ENCODE results near the gene SLC9A9. TPM values are rescaled to one million over a fixed set of nuclear protein-coding genes. Genes with fewer than 3 reads are reported as not detected.

SLC9A9 gene
- total RNA-seq, 1 experiment from 2014 or later, result 0.45 TPM

- in situ Hi-C loops (cut with HindIII; ENCODE audit: low pct_unique_long_range_greater_than_20kb, low sequenced_read_pairs), result no loop called here
- DNase-seq (ENCODE audit: low read depth, low spot score), result no peak
These were observed 429.9 kb downstream of the SLC9A9 start for GRCh38 chr3:143418391-143418790.

DNA sequence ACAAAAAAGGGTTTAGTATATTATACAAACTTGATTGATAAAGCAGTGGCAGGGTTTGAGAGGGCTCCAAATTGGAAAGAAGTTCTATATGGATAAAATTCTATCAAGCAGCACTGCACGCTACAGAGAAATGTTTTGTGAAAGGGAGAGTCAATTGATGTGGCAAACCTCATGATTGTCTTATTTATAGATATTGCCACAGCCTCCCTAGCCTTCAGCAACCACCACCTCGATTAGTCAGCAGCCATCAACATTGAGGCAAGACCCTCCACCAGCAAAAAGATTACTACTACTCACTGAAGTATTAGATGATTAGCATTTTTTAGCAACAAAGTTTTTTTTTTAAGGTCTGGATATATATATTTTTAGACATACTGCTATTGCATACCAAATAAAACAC is 432.0 kb downstream of the SLC9A9 start:
- DNase-seq (ENCODE audit: low read depth, low spot score), result no peak
- in situ Hi-C loops (cut with HindIII; ENCODE audit: low pct_unique_long_range_greater_than_20kb, low sequenced_read_pairs), result no loop called here

- no peak for DNase-seq (ENCODE audit: low read depth, low spot score)
- in situ Hi-C loops (cut with HindIII; ENCODE audit: low pct_unique_long_range_greater_than_20kb, low sequenced_read_pairs), result no loop called here
These were observed 433.6 kb downstream of the SLC9A9 start for GRCh38 chr3:143414571-143415253.

GRCh38 chr3:143413372-143413771 is 434.9 kb downstream of the SLC9A9 start:
- no peak for DNase-seq (ENCODE audit: low read depth, low spot score)
- in situ Hi-C loops (cut with HindIII; ENCODE audit: low pct_unique_long_range_greater_than_20kb, low sequenced_read_pairs), result no loop called here

- in situ Hi-C loops (cut with HindIII; ENCODE audit: low pct_unique_long_range_greater_than_20kb, low sequenced_read_pairs), result no loop called here
- no peak for DNase-seq (ENCODE audit: low read depth, low spot score)
These were observed 436.2 kb downstream of the SLC9A9 start for GRCh38 chr3:143412084-143412483.

GRCh38 chr3:143410259-143410658 is 438.0 kb downstream of the SLC9A9 start:
- DNase-seq (ENCODE audit: low read depth, low spot score), result no peak
- in situ Hi-C loops (cut with HindIII; ENCODE audit: low pct_unique_long_range_greater_than_20kb, low sequenced_read_pairs), result no loop called here

DNA sequence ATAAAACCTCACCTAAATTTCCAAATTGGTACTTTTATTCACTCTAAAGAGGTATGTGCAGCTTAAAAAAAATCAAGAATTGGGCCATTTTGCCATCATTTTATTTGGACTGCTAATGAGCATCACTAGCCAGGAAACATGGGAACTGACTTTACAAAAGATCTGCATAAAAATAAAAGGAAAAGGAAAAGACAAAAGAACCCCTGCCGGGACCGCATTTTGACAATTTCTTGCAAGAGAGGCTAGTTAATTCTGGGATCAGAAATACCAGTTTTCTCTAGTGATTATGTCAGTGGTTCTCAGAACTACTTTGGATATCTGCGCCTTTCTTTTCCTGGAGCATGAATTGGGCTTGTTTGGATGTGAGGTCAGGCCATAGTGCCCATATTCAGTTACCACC is 439.5 kb downstream of the SLC9A9 start:
- in situ Hi-C loops (cut with HindIII; ENCODE audit: low pct_unique_long_range_greater_than_20kb, low sequenced_read_pairs), result no loop called here
- DNase-seq (ENCODE audit: low read depth, low spot score), result no peak

DNA sequence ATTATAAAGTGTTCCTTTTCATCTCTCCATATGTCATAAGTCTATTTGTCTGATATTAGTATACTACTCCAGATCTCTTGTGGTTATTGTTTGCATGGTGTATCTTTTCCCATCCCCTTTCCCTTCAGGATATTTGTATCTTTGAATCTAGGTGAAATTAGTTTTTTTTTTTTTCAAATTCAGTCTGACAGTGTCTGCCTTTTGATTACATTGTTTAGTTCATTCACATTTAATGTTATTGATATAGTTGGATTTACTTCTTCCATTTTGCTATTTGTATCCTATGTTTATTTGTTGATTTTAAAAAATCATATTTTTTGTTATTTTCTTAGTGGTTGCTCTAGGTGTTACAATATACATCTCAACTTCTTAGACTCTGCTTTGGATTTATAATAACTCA is 445.7 kb downstream of the SLC9A9 start:
- no peak for DNase-seq (ENCODE audit: low read depth, low spot score)
- in situ Hi-C loops (cut with HindIII; ENCODE audit: low pct_unique_long_range_greater_than_20kb, low sequenced_read_pairs), result no loop called here

- in situ Hi-C loops (cut with HindIII; ENCODE audit: low pct_unique_long_range_greater_than_20kb, low sequenced_read_pairs), result no loop called here
- DNase-seq (ENCODE audit: low read depth, low spot score), result no peak
These were observed 451.5 kb downstream of the SLC9A9 start for GRCh38 chr3:143396790-143397189.

- in situ Hi-C loops (cut with HindIII; ENCODE audit: low pct_unique_long_range_greater_than_20kb, low sequenced_read_pairs), result no loop called here
- no peak for DNase-seq (ENCODE audit: low read depth, low spot score)
These were observed 458.9 kb downstream of the SLC9A9 start for GRCh38 chr3:143389388-143389787.

- no peak for DNase-seq (ENCODE audit: low read depth, low spot score)
- in situ Hi-C loops (cut with HindIII; ENCODE audit: low pct_unique_long_range_greater_than_20kb, low sequenced_read_pairs), result no loop called here
These were observed 460.8 kb downstream of the SLC9A9 start for GRCh38 chr3:143387425-143387824.

- in situ Hi-C loops (cut with HindIII; ENCODE audit: low pct_unique_long_range_greater_than_20kb, low sequenced_read_pairs), result no loop called here
These were observed 464.2 kb downstream of the SLC9A9 start for GRCh38 chr3:143384076-143384475.

DNA sequence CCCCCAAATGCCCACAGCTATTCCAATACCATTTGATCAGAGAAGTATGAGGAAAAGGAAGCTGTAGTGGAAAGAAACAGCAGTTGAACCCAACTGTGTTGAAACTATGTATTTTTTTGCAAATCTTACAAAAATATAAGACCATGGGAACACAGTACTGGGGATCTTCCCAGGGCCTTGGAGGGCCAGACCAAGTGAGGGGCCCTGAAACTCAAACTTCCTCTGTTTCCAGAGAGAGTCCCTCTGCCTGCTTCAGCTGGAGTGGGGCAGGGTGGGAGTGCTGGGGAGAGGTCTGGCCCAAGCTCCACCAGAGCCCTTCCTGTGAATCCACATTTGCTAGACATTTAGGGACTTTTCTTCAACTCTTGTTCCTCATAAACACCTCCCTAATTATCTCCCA is 464.8 kb downstream of the SLC9A9 start:
- DNase-seq (ENCODE audit: low read depth, low spot score), result no peak
- in situ Hi-C loops (cut with HindIII; ENCODE audit: low pct_unique_long_range_greater_than_20kb, low sequenced_read_pairs), result no loop called here

More at GRCh38 chr3:143384076-143384475, 464.2 kb downstream of the SLC9A9 start:
- DNase-seq (ENCODE audit: low read depth, low spot score), result no peak

DNA sequence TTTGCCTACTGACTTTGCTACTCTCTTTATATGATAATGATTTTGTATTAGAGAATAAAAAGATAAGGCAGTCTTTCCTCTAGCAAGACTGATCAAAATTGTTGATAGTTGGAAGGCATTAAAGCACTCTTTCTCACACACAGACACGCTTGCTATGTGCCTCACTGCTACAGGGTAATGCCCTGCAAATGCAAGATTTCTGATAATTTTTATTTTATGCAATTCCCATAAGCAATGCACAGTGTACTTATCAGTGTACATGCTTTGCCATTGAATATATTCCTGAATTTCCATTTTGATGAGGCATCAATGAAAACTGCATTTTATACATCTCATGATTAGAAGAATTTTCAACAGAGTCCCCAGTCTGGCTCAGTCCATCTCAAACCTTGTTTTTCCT is 465.5 kb downstream of the SLC9A9 start:
- in situ Hi-C loops (cut with HindIII; ENCODE audit: low pct_unique_long_range_greater_than_20kb, low sequenced_read_pairs), result no loop called here
- no peak for DNase-seq (ENCODE audit: low read depth, low spot score)

DNA sequence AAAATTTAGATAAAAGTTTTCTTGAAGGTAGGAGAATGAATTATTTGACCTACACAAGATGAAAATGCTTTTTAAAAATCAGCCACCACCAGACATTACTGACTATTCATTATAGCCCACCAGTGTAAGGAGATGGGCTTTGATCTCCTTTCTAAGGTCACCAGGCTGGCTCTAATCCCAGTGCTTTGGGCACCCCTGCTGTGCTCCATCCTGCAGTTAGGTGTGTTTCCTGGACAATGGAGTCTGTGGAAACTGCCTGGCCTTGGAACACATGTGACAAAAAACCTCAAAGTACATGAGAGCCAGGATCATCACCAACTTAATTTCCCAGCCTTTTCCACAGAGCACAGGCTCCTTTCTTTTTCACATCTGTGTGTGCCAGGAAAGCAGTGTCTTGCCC is 467.8 kb downstream of the SLC9A9 start:
- DNase-seq (ENCODE audit: low read depth, low spot score), result no peak
- in situ Hi-C loops (cut with HindIII; ENCODE audit: low pct_unique_long_range_greater_than_20kb, low sequenced_read_pairs), result no loop called here

GRCh38 chr3:143375698-143376097 is 472.6 kb downstream of the SLC9A9 start:
- DNase-seq (ENCODE audit: low read depth, low spot score), result no peak
- in situ Hi-C loops (cut with HindIII; ENCODE audit: low pct_unique_long_range_greater_than_20kb, low sequenced_read_pairs), result no loop called here

GRCh38 chr3:143367171-143367570 is 481.1 kb downstream of the SLC9A9 start:
- no peak for DNase-seq (ENCODE audit: low read depth, low spot score)
- in situ Hi-C loops (cut with HindIII; ENCODE audit: low pct_unique_long_range_greater_than_20kb, low sequenced_read_pairs), result no loop called here

GRCh38 chr3:143366672-143367071 is 481.6 kb downstream of the SLC9A9 start:
- in situ Hi-C loops (cut with HindIII; ENCODE audit: low pct_unique_long_range_greater_than_20kb, low sequenced_read_pairs), result no loop called here
- no peak for DNase-seq (ENCODE audit: low read depth, low spot score)

GRCh38 chr3:143363949-143364348 is 484.3 kb downstream of the SLC9A9 start:
- DNase-seq (ENCODE audit: low read depth, low spot score), result no peak
- in situ Hi-C loops (cut with HindIII; ENCODE audit: low pct_unique_long_range_greater_than_20kb, low sequenced_read_pairs), result no loop called here

DNA sequence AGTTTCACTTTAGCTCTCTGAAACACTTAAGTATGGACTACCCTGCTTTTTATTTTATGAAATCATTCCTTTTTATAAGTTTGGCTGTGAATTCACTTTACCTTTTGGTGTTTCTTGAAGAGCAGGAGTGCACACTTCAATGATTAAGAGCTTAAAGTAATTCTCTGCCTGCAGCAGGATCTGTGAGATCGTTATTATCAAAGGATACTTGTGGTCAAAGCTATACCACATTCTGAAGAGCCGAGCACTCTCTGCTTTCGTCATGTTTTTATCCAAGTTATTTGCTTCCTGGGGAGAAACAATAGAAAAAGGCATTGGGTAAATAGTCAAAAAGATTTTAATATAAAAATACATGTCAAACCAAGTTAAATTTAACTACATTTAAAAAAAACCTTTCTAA is 485.0 kb downstream of the SLC9A9 start:
- peak; percentile 19 for DNase-seq (ENCODE audit: low read depth, low spot score)
- in situ Hi-C loops (cut with HindIII; ENCODE audit: low pct_unique_long_range_greater_than_20kb, low sequenced_read_pairs), result no loop called here
